Right ventricle myocardium inferior (tissue), 1 donor: ENCODE results near the gene GJB1. TPM values are rescaled to one million over a fixed set of nuclear protein-coding genes. Genes with fewer than 3 reads are reported as not detected.
"Not testable (repeated sequence)": the region's sequence is repeated elsewhere in the genome, so short reads cannot be mapped to it uniquely, and the experiment has no call there.

ENCODE experiments used
- ATAC-seq: fragments of 200-7000 bp; cut with Tn5 transposase; one replicate; pipeline ENCODE4 v1.9.1; 2020; ENCODE audit warnings: mild to moderate bottlenecking, moderate library complexity
- DNase-seq: peaks from one replicate; pipeline ENCODE4 v3.0.0; 2021; ENCODE audit errors: missing footprints
- intact Hi-C: fragments of 100-400 bp; cut with DNase I; formaldehyde crosslinking; loops from one replicate; pipeline ENCODE4 v1.11.0; 2022
- long read RNA-seq: library from polyadenylated mRNA; unstranded; transcript quantifications from one replicate; pipeline ENCODE4 v2.0.0, GENCODE V29; 2021
- total RNA-seq: library from RNA; stranded (reverse); fragmentation: NEBNext Ultra II Directional; extraction: Animal tissue kit (Norgen Biotek cat#: 25700); gene quantifications from one replicate; pipeline ENCODE4 v1.2.1, GENCODE V29; 2021
- donor health status: DM: no; HTN: yes; CAD: no; lungs with severe emphysema.

GJB1 gene
- not detected for total RNA-seq
- long read RNA-seq, result 0 reads

- DNase-seq, result no peak
- no peak for ATAC-seq
- intact Hi-C loops, result no loop called here
Measured at GRCh38 chrX:71222929-71223328, at the start of gene GJB1. Gene GJB1 (plus strand): TSS chrX:71223224. CDS start chrX:71223708, 484 bp downstream.

DNA sequence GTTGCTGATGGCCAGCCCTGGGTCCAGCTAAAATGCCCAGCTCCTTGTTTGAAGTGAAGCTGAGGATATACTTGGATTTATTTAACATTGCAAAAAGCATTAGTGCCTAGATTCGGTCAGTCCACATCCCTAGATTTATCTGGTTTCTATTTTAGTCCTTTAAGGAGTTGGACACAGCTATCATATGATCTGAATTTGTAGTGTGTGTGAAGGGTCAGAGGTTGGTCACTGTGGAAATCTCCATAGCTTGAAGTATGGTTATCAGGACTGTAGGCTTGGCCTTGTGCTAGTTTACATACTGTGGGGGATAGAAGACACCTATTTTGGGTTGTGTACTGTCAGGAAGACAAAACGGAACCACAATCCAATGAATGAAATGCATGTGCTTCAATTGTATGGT is 49.6 kb upstream of the GJB1 start:
- intact Hi-C loops, result no loop called here
- no peak for ATAC-seq
- no peak for DNase-seq

- DNase-seq (no peak), ATAC-seq (no peak)
- intact Hi-C loops, result no loop called here
Measured at GRCh38 chrX:71174795-71175194, 48.2 kb upstream of the GJB1 start.

- no peak for DNase-seq
- no peak for ATAC-seq
- intact Hi-C loops, result no loop called here
Measured at GRCh38 chrX:71175531-71175930, 47.5 kb upstream of the GJB1 start.

- intact Hi-C loops, result no loop called here
- no peak for DNase-seq
- no peak for ATAC-seq
Measured at GRCh38 chrX:71177327-71177726, 45.7 kb upstream of the GJB1 start.

DNA sequence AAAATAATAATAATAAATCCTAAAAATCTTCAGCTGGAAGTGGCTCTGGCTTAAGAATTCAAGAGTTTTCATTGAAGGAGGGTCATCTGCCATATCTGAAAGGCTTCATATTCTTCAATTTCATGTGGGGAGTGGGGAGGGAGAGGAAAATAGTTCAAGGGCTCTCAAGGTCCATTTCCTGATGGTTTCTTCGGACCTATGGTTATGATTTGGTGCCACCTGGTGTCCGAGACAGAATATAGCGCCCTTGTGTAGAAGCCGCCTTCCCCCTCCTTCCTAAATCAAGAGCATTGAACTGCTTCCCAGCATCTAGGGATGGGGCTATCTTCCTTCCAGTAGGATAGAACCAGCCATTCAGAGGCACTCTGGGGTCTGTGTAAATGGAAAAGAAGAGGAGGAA is 44.1 kb upstream of the GJB1 start:
- no peak for ATAC-seq
- intact Hi-C loops, result loop anchor here (2.0 kb wide), 3 partner anchors 82 to 208 kb away; no protein-coding TSS in a partner anchor
- DNase-seq, result no peak

GRCh38 chrX:71180579-71181265 is 42.3 kb upstream of the GJB1 start:
- intact Hi-C loops, result loop anchor here (5.0 kb wide), 3 partner anchors 72 to 413 kb away; partner anchors contain the start of genes TAF1 and ZMYM3
- not testable (repeated sequence) for ATAC-seq, DNase-seq

DNA sequence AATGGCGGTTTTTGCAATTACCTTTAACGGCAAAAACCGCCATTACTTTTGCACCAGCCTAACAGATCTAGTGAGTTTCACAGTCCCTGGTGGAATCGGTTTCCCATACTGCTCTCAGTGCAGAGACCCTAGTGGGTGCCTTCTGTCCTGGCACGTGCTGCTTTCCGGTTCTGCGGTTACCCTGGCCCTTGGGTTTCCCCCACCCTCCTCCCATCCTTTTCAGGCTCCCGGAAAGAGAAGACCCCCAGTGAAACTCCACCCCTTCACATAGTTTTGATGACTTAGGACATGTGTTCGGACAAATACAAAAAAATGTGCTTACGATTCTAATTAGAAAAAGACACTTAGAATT is 41.5 kb upstream of the GJB1 start:
- intact Hi-C loops, result loop anchor here (5.0 kb wide), 3 partner anchors 71 to 414 kb away; partner anchors contain the start of genes TAF1 and ZMYM3
- ATAC-seq (peak; percentile 42), DNase-seq (no peak)

- ATAC-seq, result peak; percentile 98
- peak; percentile 84 for DNase-seq
- intact Hi-C loops, result loop anchor here (1.0 to 5.0 kb wide), 5 partner anchors 70 to 415 kb away; partner anchors contain the start of genes NONO, SNX12, TAF1 and ZMYM3
Measured at GRCh38 chrX:71181910-71182799, 40.9 kb upstream of the GJB1 start.

DNA sequence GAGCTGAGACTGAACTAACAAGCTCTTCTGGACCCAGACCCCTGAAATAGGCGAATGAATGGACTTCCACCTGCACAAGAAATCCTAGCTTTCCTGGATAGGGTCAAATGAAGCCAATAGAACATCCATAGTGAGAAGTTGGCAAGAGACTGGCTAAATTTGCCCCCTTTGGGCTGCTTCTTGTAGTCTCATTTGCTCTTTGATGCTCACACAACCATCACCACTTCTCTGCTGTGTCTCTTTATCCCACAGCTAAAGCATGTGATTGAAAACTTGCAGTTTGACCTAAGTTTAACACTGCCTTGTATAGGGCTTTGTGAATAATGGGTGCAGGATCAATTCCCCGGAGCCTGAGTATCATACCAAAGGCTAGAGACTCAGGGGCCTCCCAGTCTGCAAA is 40.2 kb upstream of the GJB1 start:
- DNase-seq (no peak), ATAC-seq (no peak)
- intact Hi-C loops, result loop anchor here (1.0 to 5.0 kb wide), 5 partner anchors 69 to 416 kb away; partner anchors contain the start of genes NONO, SNX12, TAF1 and ZMYM3

DNA sequence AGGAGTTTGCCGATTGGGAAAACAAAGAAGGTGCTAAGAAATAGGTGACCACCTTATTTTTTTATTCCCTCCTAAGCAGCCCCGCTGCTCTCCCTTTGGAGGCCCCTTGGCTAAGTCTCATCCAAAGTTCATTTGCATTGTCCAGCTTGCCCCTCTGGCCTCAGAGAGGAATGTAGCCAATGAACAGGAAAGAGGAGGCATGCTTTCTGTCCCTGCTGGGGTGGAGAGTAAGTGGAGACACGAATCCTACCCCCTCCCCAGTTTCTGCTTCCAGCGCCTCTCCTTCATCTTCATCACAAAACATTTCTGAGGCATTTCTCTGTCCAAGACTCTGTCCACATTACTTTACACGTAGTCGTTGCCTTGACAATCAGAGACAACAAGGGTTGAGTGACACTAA is 39.7 kb upstream of the GJB1 start:
- ATAC-seq (no peak), DNase-seq (no peak)
- intact Hi-C loops, result loop anchor here (2.0 to 5.0 kb wide), 4 partner anchors 69 to 416 kb away; partner anchors contain the start of genes NONO, TAF1 and ZMYM3

GRCh38 chrX:71184092-71184491 is 38.9 kb upstream of the GJB1 start:
- DNase-seq (no peak), ATAC-seq (no peak)
- intact Hi-C loops, result loop anchor here (5.0 kb wide), 3 partner anchors 68 to 417 kb away; partner anchors contain the start of genes TAF1 and ZMYM3

GRCh38 chrX:71184803-71185495 is 38.1 kb upstream of the GJB1 start:
- ATAC-seq (no peak), DNase-seq (no peak)
- intact Hi-C loops, result loop anchor here (5.0 kb wide), 3 partner anchors 67 to 418 kb away; partner anchors contain the start of genes TAF1 and ZMYM3

GRCh38 chrX:71191248-71191647 is 31.8 kb upstream of the GJB1 start:
- DNase-seq, result no peak
- intact Hi-C loops, result no loop called here
- no peak for ATAC-seq

DNA sequence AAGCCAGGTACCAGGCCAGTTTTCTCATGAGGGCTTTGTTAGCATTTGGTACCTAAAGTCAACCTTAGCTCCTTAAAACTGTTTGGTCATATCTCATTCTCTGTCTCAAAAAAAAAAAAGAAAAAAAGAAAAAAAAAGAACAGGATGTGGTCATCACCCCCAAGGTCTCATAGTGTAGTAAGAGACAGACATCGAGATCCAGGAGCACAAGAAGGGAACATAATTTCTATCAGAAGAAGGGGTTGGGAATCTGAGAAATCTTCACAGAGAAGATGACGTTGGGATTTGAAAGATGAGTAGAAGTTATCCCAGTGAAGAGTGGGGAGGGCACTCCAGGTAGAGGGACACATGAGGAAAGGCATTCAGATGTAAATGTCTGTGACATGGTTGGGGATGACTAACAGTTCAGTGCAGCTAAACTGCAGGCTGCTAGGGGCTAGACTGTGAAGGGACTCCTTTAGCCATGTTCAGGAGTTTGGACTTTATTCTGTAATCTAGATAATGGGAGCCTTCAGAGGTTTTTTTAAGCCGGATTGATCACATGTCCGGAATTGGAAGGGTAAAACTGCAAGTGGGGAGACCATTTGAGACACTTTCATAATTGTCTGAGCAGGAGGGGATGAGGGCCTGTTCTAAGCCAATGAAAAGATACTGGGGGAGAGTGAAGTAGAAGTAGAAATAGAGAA is 26.9 kb upstream of the GJB1 start:
- no peak for ATAC-seq
- no peak for DNase-seq
- intact Hi-C loops, result no loop called here

- DNase-seq (no peak), ATAC-seq (no peak)
- intact Hi-C loops, result no loop called here
Measured at GRCh38 chrX:71198066-71198465, 25.0 kb upstream of the GJB1 start.

GRCh38 chrX:71199252-71200008 is 23.6 kb upstream of the GJB1 start:
- intact Hi-C loops, result no loop called here
- DNase-seq (no peak), ATAC-seq (no peak)

GRCh38 chrX:71210816-71211215 is 12.2 kb upstream of the GJB1 start:
- ATAC-seq (no peak), DNase-seq (no peak)
- intact Hi-C loops, result no loop called here
